NT2/D1 (cell line): ENCODE measurements around the gene IZUMO2.

Source experiments
- DNase-seq: peaks from one replicate; pipeline ENCODE4 v3.0.0-alpha.2; 2011; ENCODE audit warnings: low read depth, low spot score
- H3K27me3 ChIP-seq: 2 replicates; pipeline ENCODE4 v1.6.0; 2011; ENCODE audit warnings: mild to moderate bottlenecking; ENCODE audit not compliant: insufficient read length, insufficient read depth
- H3K36me3 ChIP-seq: 2 replicates; pipeline ENCODE4 v1.6.1; 2011; ENCODE audit warnings: mild to moderate bottlenecking, low read length, mixed read lengths; ENCODE audit not compliant: insufficient read depth, insufficient read length
- H3K4me1 ChIP-seq: 2 replicates; pipeline ENCODE4 v1.5.1; 2011; ENCODE audit not compliant: insufficient read depth, insufficient read length
- H3K4me3 ChIP-seq: 2 replicates; pipeline ENCODE4 v1.5.1; 2011; ENCODE audit warnings: low read depth; ENCODE audit not compliant: insufficient read length
- H3K9ac ChIP-seq: 2 replicates; pipeline ENCODE4 v1.6.0; 2011; ENCODE audit warnings: low read depth; ENCODE audit not compliant: insufficient read length
- H3K9me3 ChIP-seq: 2 replicates; pipeline ENCODE4 v1.5.1; 2011; ENCODE audit warnings: mild to moderate bottlenecking, low read length; ENCODE audit not compliant: insufficient read depth
- SUZ12 ChIP-seq: IDR thresholded peaks from 2 replicates; pipeline ENCODE4 v1.6.1; 2011; ENCODE audit not compliant: insufficient read length, insufficient read depth; ENCODE audit errors: extremely low read depth
- YY1 ChIP-seq: IDR thresholded peaks from 2 replicates; pipeline ENCODE4 v1.6.1; 2011; ENCODE audit not compliant: insufficient read length, insufficient read depth
- ZNF274 ChIP-seq: IDR thresholded peaks from 2 replicates; pipeline ENCODE4 v1.6.1; 2011; ENCODE audit warnings: mild to moderate bottlenecking, low read depth, low read length

The IZUMO2 gene

GRCh38 chr19:50178859-50179537 lies 15.9 kb upstream of the IZUMO2 start:
- Histone ChIP-seq H3K27me3 (no peaks in the 10 kb centered on the region), H3K4me1 (no peaks in the 10 kb centered on the region), H3K36me3 (no peaks in the 10 kb centered on the region), H3K4me3 (no peak overlapping the region), H3K9ac (peak overlapping the region; percentile 53), H3K9me3 (no peaks in the 10 kb centered on the region)
- no peak for TF ChIP-seq YY1
- no peak for TF ChIP-seq ZNF274
- TF ChIP-seq SUZ12, result no peak
- DNase-seq, result no peak

- H3K36me3 ChIP-seq, result no peaks in the 10 kb centered on the region
- H3K9ac ChIP-seq, result no peak overlapping the region
- DNase-seq, result no peak
- TF ChIP-seq ZNF274 (no peak), SUZ12 (no peak), YY1 (no peak)
- H3K4me3 ChIP-seq, result no peak overlapping the region
- no peaks in the 10 kb centered on the region for H3K9me3 ChIP-seq
- no peaks in the 10 kb centered on the region for H3K27me3 ChIP-seq
- H3K4me1 ChIP-seq, result no peaks in the 10 kb centered on the region
Measured at GRCh38 chr19:50178320-50178719, 15.2 kb upstream of the IZUMO2 start.

GRCh38 chr19:50176775-50177174 lies 13.7 kb upstream of the IZUMO2 start:
- TF ChIP-seq YY1, result no peak
- no peak for TF ChIP-seq ZNF274
- TF ChIP-seq SUZ12, result no peak
- Histone ChIP-seq H3K9me3 (no peaks in the 10 kb centered on the region), H3K27me3 (no peaks in the 10 kb centered on the region), H3K9ac (no peak overlapping the region), H3K36me3 (no peaks in the 10 kb centered on the region), H3K4me3 (no peak overlapping the region), H3K4me1 (no peaks in the 10 kb centered on the region)
- DNase-seq, result no peak

GRCh38 chr19:50175924-50176323 lies 12.8 kb upstream of the IZUMO2 start:
- Histone ChIP-seq H3K9me3 (no peaks in the 10 kb centered on the region), H3K4me3 (no peak overlapping the region), H3K4me1 (no peaks in the 10 kb centered on the region), H3K9ac (no peak overlapping the region), H3K36me3 (no peaks in the 10 kb centered on the region), H3K27me3 (no peaks in the 10 kb centered on the region)
- TF ChIP-seq ZNF274, result no peak
- no peak for DNase-seq

- H3K4me1 ChIP-seq, result no peaks in the 10 kb centered on the region
- no peaks in the 10 kb centered on the region for H3K27me3 ChIP-seq
- DNase-seq, result no peak
- no peak overlapping the region for H3K9ac ChIP-seq
- H3K4me3 ChIP-seq, result no peak overlapping the region
- no peak for TF ChIP-seq ZNF274
- TF ChIP-seq YY1, result no peak
- TF ChIP-seq SUZ12, result no peak
- no peaks in the 10 kb centered on the region for H3K36me3 ChIP-seq
- H3K9me3 ChIP-seq, result no peaks in the 10 kb centered on the region
Measured at GRCh38 chr19:50174100-50174793, 11.2 kb upstream of the IZUMO2 start.

GRCh38 chr19:50173127-50173526 lies 10.0 kb upstream of the IZUMO2 start:
- Histone ChIP-seq H3K36me3 (no peaks in the 10 kb centered on the region), H3K4me1 (peaks cover 5% of the 10 kb centered on the region), H3K27me3 (no peaks in the 10 kb centered on the region), H3K4me3 (no peak overlapping the region), H3K9ac (no peak overlapping the region), H3K9me3 (no peaks in the 10 kb centered on the region)
- DNase-seq, result no peak
- TF ChIP-seq SUZ12 (no peak), YY1 (no peak), ZNF274 (no peak)

GRCh38 chr19:50172726-50173125 lies 9.6 kb upstream of the IZUMO2 start:
- Histone ChIP-seq H3K4me1 (peaks cover 5% of the 10 kb centered on the region), H3K4me3 (no peak overlapping the region), H3K36me3 (no peaks in the 10 kb centered on the region), H3K27me3 (no peaks in the 10 kb centered on the region), H3K9ac (no peak overlapping the region), H3K9me3 (no peaks in the 10 kb centered on the region)
- no peak for TF ChIP-seq YY1
- no peak for TF ChIP-seq ZNF274
- TF ChIP-seq SUZ12, result no peak
- no peak for DNase-seq
